Keratinocyte (primary cell): ENCODE measurements around the gene TSHZ2.

Experiments
- CTCF ChIP-seq, 3 experiments: IDR thresholded peaks in 1 of 3; conservative IDR thresholded peaks in 1 of 3; optimal IDR thresholded peaks in 1 of 3; 2 replicates in 2 of 3; 3 replicates in 1 of 3; pipeline versions ENCODE3 to v1.5.1; 2011; ENCODE audit warnings: low read length in 3 of 3, mild to moderate bottlenecking in 3 of 3, moderate library complexity in 2 of 3, control low read depth in 1 of 3, inconsistent platforms in 1 of 3; ENCODE audit not compliant: insufficient read depth in 2 of 3; ENCODE audit errors: extremely low read depth in 1 of 3
- EZH2 ChIP-seq: IDR thresholded peaks from one replicate; pipeline ENCODE4 v1.6.1; 2012; ENCODE audit warnings: inconsistent platforms, mild to moderate bottlenecking, low read length, moderate library complexity

- TF ChIP-seq CTCF (optimal IDR thresholded peaks at IDR 0.05 in 1 of 3, IDR thresholded peaks at IDR 0.05 in 1 of 3, conservative IDR thresholded peaks at IDR 0.05 in 1 of 3; ENCODE audit: extremely low read depth in 1 of 3, insufficient read depth in 2 of 3, low read length in 3 of 3) (no peak), EZH2 (no peak)
Measured at GRCh38 chr20:53124075-53124551, 152.0 kb downstream of the TSHZ2 start.
